ENCODE measurements around the gene STOML2.

Gene STOML2

DNA sequence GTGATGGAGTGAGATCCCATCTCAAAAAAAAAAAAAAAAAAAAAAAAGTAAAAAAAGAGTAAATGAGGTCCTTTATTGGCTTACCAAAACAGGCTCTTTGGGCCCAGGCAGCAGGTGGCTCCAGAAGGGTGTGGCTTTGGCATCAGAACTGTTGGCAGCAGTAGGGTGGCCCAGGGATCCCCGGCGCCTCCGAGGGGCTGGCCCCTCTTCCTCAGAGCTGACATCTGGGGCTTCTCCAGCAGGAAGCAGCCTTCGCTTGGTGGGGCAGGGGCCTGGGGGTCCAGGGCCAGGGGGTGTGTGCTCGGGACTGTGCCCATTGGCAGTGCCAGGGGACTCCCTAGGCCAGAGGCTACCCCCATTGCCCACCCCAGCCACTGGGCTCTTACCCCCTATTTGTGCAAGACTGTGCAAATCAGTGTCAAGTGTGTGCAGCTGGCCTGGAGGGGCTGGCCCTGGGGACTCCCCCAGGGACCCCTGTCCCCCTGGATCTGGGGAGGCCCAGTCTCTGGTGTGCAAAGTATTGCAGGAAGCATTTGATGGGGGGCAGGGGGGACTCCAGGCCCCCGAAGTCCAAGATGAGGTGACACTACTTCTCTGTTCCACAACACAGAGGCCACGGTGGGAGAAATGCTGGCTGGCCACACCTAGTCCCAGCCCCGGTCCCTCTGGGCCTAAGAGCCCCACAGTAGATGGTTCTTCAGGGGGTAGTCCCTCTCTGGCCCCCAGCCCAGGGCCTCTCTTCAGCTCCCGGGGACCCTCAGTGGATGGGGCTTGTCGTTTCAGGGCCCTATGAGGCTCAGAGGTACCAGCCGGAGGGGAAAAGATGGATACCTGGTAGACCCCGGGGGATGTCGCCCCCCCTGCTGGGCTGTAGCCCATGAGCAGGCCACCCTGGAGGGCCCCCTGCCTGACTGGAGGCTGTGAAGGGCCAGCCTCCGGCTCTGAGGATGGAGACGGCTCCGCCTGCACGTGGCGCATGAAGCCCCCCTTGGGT lies 4.7 kb upstream of the STOML2 start:
- FAIRE-seq = no peak

DNA sequence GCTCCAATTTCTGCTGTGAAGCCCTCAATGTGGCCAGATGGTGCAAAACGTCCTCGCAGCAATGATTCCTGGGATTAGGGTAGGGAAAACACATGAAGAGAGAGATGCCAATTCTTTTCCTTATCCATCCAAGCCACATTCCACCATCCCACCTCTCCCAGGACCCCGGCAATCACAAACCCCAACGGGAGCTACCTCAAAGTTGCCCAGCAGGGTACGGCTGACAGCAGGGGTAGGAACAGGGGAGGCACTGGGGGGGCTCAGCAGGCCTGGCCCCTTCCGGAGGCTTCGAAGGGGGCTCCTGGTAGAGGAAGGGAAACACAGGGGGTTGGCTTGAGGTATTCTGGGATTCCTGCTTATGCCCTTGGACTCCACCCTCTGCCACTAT lies 3.4 kb upstream of the STOML2 start:
- FAIRE-seq = no peak

DNA sequence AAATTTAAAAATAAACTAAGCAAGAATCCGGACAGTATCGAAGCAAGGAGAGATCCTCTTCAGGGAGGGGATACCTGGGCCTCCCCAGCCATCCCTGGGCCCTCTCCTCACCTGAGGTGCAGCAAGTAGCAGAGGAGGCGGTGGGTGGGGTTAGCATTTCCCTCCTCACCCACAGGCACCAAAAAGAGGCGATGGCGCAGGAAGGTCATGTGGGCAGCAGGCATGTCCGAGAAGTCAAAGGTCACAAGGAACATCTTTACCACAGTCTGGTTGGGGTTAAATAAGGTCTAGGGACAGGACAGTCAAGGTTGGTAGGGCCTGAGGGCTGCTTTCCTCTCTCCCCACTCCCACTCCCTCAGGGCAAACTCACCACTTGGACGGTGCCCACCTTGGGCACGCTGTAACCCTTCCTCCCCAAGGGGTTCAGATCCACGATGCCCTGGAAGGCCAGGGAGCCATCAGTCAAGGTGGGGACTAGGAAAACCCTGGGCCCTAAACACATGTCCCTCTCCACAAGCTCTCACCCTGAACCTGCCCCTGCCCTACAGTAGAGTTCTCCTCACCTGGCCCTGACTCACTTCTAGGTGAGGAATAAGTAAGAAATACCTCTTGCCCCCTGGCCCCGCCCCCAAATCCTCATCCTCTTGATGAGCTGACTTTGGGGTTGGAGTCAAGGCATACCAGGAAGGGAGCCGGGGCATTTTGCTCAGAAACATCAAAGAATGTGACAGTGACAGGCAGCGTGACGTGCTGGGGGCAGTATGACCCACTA lies 2.8 kb upstream of the STOML2 start:
- no peak for FAIRE-seq

DNA sequence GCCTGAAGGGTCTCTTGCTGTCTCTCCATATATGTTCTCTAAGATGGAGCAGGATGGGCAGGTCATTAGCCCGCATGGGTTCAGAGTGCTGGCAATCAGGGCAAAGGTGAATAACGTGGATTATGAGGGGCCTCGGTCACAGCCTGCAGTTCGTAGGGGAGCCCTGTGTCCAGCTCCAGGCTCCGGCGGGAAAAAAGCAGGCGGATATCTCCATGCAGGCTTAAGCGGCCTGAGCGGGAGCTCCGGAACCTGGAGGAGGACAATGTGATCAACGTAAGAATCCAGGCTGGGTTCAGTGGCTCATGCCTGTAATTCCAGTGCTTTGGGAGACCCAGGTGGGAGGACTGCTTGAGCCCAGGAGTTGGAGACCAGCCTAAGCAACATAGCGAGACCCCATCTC lies 2.2 kb upstream of the STOML2 start:
- FAIRE-seq = no peak

DNA sequence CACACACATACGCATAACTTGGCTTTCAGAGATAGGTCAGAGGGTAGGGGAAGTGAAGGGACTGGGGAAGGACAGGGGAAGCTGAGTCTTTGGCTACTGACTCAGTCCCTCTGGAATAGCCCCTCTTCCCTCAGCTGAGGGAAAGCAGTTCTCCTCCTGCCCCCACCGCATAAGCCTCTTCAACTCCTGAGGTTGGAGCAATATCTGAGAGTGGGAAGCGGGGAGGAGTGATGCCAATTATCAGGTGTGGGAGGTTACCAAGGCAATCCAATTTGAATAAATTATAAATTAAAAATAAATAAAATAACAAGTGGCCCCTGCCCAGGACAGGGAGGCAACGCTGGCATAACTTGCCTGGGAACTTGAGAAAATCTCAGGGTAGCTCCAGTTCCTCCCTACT lies 1.7 kb upstream of the STOML2 start:
- no peak for FAIRE-seq

DNA sequence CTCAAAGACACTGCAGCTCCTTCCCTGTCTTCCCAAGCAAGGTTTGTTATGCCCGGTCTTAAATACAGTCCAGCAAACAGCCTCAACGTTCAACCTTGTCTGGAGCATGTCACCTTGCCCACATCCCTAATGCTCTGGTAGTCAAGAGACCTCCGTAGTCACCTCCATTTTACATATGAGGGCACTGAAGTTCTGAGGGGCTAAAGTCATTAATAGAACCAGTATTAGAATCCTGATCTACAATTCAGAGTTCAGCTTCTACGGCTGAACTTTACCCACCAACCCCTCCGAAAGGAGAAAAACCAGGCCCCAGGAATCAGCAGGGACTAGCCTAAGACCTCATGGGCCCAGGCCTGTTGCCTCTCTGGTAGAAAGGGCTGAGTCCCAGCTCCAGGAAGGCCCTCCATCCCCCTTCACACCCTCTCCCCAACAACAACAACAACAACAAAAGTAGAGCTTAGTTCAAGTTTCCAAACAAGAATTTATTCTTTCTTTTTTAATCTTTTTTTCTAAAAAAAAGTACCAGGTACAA lies 795 bp upstream of the STOML2 start:
- FAIRE-seq = no peak

DNA sequence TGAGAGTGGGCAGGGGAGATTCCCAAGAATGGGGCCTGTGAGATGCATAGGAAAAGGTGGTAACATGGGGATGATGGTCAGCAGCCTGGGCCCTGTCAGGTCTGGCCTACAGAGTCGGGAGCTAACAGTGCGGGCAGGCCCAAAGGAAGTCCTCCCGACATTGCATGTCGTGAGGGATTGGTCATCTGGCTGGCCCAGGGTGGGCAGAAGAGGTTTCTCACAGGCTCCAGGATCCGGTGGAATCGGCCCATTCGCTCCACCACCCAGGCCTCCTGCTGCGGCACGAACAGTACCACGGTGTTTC lies 514 bp downstream of the STOML2 start:
- no peak for FAIRE-seq

DNA sequence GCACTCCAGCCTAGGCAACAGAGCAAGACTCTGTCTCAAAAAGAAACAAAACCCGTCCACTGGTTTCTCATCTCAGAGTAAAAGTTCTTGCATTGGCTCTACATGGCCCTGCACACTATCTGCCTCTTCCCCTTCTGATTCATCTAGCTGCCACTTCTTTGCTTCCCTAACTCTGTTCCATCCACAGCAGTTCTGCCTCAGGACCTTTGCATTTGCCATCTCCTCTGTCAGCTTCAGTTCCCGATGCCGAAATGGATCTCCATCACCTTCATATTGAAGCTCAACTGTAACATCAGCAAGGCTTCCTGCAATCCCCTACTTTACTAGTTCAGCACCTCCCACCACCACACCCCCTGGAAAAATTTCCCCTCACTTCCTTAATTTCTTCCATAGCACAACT lies 5.4 kb downstream of the STOML2 start:
- FAIRE-seq = no peak

DNA sequence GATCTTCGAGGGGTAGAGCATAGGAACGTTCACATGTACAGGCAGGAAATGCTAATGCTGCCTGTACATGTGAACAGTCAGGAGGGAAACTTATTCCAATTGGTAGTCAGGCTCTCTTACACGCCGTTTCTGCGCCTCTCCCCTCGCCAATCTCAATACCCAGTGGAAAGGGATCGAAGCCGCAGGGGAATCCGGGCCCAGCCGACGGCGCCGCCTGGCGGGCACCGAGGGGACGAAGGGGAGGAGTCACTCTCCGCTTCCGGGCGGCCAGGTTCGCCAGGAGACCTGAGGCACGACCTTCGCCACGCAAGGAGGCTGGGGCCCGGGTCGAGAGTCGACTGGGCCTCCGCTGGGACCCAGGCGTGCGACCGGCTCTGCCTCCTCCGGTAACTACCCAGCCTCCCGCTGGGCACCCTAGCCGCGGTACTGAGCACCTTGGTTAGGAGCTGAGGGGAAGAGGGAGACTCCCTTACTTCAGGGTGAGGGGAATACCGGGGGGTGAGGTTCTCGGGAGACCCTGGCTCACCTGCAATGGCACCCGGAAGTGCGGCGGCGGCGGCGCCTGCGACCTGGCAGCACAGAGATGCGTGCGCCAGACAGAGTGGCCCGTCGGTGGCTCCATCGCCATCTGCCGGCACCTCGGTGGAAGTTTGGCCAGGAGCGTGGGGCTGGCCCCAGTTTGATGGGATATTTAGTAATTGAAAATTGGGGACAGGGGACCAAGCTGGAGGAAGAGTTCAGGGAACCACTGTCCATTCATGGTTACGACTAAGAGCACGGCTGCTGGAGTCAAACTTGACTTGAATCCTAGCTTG lies 6.7 kb downstream of the STOML2 start, which contains the start of gene PIGO:
TSS of gene PIGO (minus strand) at position 557 of the 815 bp plus-strand sequence. CDS start 1,026 bp downstream, outside the sequence.
- FAIRE-seq = no peak

DNA sequence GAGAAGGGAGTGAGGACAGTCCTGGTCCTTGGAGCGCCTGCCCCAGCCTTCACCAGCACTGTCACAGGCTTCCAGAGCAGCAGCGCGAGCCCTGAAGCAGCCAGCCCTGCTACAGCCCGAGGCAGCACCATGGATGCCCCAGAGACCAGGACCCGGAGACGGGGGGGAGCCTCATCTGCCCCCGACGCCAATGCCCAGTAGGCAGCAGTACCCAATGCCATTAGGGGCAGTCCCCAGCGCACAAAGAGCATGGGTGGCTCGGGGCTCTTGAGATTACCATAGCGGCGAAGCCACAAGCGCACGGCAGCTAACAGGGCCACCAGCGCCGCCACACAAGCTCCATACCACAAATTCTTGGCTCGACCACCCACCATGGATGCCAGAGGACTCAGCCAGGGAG lies 11.4 kb downstream of the STOML2 start:
- FAIRE-seq = no peak

DNA sequence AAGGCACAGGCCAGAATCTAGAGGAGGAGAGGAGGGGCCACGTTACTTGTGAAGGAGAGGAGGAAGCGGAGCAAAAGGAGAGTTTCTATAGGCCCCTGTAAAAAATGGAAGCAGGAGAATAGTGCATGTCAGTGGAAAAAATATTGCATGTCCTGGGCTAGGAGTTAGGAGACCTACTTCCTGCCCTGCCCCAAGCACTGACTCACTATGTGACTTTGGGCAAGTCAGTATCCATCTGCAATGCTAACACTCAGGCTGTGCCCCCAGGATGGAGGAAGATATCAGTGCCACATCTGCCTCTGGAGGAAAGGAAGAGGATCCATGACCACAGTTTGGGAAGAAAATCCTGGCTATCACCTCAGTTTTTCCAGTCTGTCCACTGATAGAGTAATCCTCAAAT lies 13.5 kb downstream of the STOML2 start:
- no peak for FAIRE-seq

DNA sequence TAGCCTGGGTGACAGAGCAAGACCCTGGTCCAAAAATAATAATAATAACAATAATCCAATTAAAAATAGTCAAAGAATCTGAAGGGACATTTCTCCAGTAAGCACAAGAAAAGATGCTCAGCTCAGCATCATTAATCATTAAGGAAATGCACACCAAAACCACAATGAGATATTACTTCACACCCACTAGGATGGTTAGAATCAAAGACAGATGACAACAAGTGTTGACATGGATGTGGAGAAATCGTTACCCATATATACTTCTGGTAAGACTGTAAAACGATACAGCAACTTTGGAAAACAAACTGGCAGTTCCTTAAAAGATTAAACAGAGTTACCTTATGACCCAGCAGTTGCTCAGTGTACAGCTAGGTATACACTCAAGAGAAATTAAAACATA lies 17.9 kb downstream of the STOML2 start:
- FAIRE-seq = no peak

DNA sequence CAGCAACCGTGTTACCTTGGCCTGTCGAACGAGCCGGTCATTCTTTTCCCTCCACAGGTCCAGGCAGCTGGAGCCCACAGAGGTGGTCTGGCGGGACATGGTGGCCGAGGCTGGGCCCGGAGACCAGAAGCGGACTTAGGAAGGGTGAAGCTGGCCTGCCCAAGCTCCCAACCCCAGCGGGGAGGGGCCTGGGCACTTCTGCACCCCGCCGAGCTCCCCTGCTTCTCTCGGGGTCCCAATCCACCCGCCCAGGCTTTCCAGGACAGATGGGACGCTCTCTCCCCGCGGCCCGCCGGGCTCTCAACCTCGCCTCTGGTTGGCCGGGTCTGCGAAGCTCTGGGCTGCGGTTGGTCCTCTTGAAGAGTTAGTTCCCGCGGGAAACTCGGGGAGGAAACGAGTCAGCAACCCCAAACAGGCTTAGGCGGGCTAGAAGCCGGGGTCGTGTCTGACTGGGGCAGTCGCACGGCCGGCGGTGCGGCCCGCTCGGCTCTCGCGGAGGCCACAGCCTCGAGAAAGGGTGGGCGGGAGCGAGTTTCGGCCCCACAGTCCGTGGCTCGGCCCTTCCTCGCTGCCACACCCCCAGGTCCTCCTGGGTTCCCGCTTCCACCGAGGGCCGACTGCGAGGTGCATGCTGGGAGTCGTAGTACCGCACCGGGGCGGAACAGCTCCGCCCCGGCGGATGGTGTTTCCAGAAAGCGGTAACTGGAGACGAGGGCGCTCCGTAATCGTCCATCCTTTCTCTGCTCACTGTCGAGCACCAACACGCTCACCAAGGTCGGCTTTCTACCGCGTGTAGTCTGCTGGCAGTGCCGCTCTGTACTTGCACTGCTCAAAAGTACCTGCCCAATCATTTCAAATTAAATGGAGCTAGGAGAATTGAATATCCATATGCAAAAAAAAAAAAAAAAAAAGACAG lies 23.2 kb downstream of the STOML2 start, which contains the start of gene FANCG:
TSS of gene FANCG (minus strand) at position 517 of the 916 bp plus-strand sequence. CDS start at position 99, 418 bp downstream.
- FAIRE-seq = peak; percentile 14

DNA sequence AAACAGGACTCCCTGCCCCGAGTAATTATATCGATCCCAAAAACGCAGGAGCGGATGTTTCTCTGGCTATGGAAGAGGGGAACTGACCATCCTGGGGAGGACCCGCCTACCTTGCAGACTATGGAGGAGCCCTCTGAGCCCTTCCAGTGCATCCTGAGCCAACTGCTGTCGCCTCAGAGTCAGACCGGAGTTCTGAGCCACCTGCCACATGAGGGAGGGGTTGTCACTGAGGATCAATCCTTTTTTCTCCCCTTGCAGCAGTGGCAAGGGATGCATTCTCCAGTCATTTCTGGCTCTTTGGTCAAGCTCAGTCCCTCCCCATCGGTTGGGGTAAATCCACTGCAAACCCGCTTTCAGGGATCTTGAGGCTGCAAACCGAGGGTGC lies 23.9 kb downstream of the STOML2 start:
- no peak for FAIRE-seq

DNA sequence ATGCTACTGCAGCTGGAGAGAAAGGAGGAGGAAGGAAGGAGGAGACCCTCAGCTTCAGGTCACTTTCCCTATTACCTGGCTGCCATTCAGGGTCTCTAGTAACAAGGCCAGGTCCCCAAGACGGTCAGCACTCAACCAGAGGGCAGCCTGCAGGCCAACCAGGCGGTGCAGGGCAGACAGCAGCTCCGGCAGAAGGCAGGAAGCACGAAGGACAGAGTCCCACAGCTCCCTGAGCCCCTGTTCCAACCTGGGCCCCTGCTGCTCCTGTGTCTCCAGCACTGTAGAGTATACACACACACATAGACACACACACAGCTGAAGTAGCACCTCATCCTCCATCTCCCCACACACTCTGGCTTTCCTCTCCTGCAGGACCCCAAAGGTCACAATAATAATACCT lies 24.9 kb downstream of the STOML2 start:
- FAIRE-seq = no peak

DNA sequence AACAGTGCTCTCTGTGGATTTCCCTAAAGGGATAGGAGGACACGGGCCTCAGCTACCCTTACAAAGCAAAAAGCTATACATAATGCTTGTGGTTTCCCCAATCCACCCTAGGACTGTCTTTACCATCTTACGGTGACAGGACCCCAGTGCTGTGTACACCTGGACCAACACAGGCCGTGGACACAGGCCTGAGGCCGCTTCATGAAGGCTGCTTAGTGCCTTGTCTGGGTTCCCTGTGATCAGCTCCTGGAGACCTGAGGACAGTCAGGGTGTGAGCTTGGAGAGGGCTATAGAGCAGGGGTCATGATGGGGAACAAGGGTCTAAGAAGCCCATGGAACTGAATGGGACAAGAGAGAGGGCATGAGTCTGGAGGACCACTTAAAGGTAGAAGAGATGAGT lies 26.1 kb downstream of the STOML2 start:
- no peak for FAIRE-seq

DNA sequence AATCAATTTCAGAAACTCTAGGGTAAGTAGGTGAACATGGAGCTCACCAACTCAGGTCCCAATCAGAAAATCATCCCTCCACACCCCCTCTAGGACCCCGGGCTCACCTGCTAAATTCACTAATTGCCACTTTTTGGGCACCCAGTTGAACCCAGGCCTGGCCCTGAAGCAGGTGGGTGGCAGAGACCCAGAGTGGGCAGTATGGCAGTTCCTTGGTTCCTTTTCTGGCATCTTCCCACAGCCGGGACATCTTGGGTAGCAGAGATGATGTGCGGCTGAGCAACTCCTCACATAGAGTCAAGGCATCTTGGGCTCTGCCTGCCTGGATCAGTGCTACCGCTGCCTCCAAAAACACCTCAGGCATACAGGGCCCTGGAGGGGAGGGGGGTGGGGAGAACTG lies 27.6 kb downstream of the STOML2 start:
- no peak for FAIRE-seq

DNA sequence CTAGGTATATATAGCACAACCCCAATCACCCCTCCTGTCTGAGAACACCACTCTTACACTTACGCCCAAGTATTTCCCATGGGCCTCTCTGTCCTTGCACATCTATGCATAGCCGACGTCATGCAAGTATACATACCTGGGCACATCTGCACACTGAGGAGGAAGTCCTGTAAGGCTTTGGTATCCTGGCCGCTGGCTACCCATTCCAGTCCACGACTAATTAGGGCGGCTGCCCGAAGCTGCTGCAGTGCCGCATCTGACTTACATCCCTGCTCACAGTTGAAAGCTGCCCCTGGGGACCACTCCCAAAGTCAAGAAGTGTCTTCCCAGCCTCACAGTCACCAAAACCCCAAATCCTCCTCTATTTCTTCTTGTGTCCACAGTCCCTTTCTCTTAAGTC lies 28.1 kb downstream of the STOML2 start:
- no peak for FAIRE-seq

DNA sequence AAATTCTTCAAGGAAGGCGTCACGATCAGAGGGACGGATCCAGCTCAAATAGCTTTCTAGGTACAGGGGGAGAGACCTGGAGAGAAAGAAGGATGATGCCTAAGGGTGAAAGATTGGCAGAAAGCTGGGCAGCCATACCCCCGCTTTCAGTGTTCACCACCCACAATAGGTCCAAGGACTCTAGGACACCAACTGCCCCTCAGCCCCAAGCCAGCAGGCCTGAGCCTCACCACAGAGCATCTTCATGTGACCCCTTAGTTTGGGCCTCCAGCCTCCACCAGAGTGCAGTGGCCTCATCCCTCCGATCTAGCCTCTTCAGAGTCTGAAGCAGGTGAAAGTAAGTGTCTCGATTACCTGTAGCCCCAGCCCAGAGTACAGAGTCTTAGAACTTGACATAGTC lies 28.8 kb downstream of the STOML2 start:
- no peak for FAIRE-seq

DNA sequence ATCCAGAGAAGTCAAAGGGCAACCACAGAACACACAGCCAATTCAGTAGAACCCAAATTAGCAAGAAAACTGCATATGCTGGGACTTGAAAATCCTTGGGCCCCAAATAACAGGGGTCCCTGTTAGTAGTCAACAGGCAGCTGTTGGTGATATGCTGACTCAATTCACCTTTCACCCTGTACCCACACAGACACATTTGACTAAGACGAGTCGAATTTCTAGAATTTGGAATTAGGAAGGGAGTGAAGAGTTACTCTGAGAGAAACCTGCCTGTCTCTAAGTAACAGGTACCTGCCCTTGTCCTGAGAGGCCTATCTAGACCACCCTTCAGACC lies 29.7 kb downstream of the STOML2 start:
- no peak for FAIRE-seq

DNA sequence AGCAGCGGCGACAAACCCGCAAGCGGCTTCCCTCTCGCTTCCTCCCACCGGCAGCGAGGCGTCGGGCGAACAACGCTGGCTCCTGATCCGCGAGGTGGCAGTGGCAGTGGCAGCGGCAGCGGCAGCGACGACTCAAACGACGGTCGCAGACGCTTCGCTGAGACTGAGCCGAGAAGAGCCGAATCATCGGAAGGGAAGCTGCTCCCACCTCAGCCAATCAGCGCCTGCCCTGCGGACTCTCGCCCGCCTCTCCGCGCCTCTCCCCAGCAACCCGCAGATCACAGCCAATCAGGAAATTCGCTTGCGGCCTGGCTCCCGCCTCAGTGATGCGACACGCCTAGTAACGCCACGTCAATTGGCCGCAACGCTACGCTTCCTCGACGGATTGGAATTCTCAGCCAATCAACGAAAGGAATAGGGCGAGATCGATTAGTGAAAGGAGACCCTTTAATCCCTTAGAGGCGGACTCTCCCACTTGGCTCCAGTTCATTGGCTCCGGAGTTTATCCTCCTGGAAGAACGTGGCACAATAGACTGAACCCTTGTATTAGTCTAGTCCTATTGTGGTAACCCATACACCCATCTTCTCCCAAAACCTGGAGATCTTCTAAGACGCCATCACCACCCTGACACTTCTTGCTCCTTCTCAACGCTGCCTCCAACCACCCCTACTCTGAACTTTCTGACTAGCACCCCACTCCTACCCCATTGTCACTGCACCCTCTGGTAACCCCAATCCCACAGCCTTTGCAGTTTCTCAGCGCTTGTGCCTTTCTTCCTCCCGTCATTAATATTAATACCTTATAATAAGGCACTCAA lies 30.3 kb downstream of the STOML2 start, which contains the start of gene VCP:
TSS of gene VCP (minus strand) at position 165 of the 818 bp plus-strand sequence. CDS start 272 bp downstream, outside the sequence.
- peak; percentile 99 for FAIRE-seq
